Lung microvascular endothelial cell (primary cell): ENCODE data around the gene CNST. TPM values are rescaled to one million over a fixed set of nuclear protein-coding genes. Genes with fewer than 3 reads are reported as not detected.
A peak's percentile ranks its signal among the peaks of the same experiment; 100 is the strongest.
"Not testable (repeated sequence)": the region's sequence is repeated elsewhere in the genome, so short reads cannot be mapped to it uniquely, and the experiment has no call there.

ENCODE experiments used
- DNase-seq, 2 donors: peaks; one replicate each; pipeline versions ENCODE4 v3.0.0 to v3.0.0-alpha.2; 2010; ENCODE audit warnings: low read depth in 2 of 2
- total RNA-seq: library from RNA; depleted of rRNA; stranded (reverse); fragments of >200 nt; gene quantifications from 2 replicates; pipeline ENCODE4 v1.2.1, GENCODE V29; 2014

CNST gene
- total RNA-seq, 1 donor from 2014 or later: 32.5 TPM

DNA sequence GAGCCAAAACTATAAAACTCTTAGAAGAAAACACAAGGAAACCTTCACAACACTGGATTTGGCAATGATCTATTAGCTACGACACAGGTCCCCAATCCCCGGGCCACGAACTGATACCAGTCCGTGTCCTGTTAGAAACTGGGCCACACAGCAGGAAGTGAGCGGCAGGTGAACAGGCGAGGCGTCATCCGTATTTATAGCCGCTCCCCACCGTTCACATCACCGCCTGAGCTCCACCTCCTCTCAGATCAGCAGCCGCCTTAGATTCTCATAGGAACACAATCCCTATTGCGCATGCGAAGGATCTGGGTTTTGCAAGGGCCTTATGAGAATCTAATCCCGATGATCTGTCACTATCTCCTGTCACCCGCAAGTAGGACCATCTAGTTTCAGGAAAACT lies 12.1 kb upstream of the CNST start:
- DNase-seq: no peak

DNA sequence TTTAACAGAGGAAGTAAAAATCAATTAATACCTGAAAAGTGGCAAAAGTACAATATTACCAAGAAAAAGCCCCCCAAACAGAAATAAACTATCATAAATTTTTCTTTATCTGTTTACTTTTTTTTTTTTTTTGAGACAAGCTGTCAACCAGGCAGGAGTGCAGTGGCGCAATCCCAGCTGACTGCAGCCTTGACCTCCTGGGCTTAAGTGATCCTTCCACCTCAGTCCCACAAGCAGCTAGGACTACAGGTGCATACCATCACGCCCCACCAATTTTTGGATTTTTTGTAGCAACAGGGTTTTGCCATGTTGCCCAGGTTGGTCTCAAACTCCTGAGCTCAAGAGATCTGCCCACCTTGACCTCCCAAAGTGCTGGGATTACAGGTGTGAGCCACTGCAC lies 8.2 kb upstream of the CNST start:
- no peak for DNase-seq

GRCh38 chr1:246559310-246559709 lies 6.9 kb upstream of the CNST start:
- no peak for DNase-seq

- not testable (repeated sequence) for DNase-seq
Measured at GRCh38 chr1:246560833-246561232, 5.4 kb upstream of the CNST start.

DNA sequence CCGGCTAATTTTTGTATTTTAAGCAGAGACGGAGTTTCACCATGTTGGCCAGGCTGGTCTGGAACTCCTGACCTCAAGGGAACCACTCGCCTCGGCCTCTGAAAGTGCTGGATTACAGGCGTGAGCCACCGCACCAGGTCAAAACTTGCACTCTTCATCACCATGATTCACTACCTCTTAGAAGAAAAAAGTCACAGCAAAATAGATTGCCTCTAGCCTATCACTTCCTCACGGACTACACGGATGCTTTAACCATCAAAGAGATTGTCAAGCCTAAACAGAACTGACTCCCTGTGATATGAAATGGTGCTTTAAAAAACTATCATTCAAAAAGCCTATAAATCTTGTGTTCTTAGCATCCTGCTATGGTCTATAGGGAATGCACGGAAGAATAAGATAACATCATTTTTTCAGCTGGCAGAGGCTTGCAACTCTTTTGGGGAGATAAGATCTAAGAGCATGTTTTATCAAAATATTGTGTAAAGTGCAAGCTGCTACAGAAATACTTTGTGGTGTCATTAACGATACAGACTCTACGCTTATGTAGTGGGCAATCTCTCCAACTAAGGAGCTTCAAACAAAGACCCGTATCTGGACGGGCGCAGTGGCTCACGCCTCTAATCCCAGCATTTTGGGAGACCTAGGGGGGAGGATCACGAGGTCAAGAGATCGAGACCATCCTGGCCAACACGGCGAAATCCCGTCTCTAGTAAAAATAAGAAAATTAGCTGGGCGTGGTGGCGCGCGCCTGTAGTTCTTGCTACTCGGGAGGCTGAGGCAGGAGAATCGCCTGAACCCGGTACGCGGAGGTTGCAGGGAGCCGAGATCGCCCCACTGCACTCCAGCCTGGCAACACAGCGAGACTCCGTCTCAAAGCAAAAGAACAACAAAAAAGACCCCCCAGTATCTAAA lies 1.2 kb upstream of the CNST start:
- DNase-seq: peak in 1 of 2 donors; percentile 28

DNA sequence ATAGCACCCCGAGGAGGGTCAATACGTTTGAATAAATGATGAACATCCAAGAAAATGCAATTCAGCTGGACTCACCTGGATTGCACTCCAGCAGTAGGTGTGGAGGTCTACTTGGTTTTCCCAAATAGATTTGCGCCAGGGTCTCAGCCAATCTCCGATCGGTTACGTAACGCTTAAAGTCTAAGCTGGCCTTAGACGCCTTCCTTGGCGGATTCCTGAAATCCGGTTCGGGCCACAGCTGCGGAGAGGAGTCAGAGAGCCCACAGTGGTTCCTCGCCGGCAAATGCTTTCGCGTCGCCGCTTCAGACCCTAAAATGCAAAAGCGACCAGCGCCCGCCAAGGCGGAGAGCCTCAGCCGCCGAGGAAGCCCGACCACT lies 517 bp upstream of the CNST start:
- peak in 1 of 2 donors; percentile 75 for DNase-seq

GRCh38 chr1:246566813-246567645 lies 773 bp downstream of the CNST start:
- peak; percentile 68 to 77 for DNase-seq

- DNase-seq: no peak
Measured at GRCh38 chr1:246567646-246568235, 1.5 kb downstream of the CNST start.

DNA sequence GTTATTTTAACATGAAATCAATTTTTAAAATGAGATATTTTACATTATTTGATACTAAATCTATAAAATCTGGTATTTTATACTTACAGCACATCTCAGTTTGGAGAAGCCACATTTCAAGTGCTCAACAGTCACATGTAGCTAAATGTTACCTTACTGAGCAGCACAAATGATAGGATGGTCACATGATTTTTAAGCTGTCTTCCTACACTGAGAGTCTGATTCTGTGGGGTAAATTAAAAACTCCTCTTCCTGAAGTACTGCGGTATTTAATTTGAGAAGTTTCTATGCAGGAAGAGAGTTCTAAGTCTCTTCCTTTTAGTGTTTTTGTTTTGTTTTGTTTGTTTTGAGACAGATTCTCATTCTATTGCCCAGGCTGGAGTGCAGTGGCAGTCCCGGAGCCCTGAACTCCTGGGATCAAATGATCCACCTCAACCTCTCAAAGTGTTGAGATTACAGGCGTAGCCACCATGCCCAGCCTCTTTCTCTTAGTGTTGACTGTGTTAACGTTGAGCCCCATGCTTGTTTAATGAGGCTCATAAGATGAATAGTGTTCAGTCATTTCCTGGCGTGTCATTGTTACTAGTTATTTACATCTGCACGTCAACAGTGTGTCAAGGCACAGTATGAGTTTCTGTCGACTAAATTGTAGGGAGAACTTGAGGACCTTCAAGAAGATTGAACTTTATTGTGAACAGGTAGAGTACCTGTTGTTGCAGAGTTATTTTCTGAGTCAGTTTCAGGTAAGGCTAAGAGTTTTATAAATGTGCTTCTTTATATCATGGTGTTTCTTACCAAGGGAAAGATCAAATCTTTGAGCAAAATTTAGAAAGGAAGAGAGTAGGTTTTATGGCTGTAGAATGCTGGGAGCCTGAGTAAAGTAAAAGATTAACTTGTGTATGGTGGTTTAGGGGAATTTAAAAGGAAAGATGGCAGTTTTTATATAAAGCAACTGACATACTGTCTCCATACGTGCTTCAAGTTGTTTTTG lies 3.3 kb downstream of the CNST start:
- DNase-seq: peak; percentile 87 to 96

GRCh38 chr1:246571309-246571708 lies 5.1 kb downstream of the CNST start:
- peak; percentile 34 to 89 for DNase-seq

DNA sequence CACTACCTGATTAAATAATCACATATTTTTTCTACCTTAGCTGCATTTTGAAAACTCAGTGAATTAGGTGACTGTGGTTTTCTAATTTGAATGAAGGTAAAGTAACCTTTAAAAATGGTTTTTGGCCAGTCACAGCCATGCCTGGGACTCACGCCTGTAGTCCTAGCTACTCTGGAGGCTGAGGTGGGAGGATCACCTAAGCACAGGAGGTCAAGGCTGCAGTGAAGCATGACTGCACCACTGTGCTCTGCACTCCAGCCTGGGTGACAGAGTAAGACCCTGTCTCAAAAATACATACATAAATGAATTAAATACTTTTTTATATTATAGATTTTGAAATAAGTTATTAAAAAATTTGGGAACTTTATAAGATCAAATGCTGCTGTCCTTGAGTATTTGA lies 5.7 kb downstream of the CNST start:
- DNase-seq: no peak

DNA sequence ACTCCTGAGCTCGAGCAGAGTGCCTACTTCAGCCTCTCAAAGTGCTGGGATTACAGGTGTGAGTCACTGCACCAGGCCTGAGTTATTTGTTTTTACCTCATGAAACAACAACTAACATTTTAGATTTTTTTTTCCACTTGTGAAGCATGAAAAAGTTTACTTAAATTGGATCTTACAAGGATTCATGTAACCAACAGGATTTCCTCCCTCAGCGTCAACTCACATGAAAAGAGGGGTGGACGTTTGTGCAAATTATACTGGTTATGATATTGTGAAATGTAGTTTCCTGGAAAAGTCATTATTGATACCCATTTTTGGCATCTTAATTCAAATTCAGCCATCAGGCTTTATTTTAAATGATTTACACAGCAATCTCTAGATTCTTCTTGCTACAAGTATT lies 6.5 kb downstream of the CNST start:
- peak; percentile 52 to 63 for DNase-seq

DNA sequence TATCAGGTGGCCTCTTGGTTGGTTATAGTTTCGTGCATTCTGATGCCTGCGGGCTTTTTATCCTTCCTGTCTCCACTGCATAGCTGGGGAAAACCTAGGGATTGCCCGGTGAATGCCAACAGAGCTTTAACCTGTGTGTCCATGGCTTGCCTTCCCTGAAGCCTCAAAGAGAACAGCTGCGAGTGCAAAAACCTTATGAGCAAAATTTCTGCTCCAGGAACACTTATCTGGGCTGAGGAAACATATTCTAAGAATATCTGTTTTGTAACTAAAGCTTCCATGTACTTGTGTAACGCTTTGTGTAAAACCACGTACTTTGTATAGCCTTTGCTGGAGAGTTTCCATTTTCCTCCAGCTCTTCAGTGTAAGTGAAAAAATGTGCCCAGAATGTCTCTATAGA lies 7.2 kb downstream of the CNST start:
- peak in 1 of 2 donors; percentile 55 for DNase-seq

GRCh38 chr1:246576709-246577032 lies 10.4 kb downstream of the CNST start:
- DNase-seq: no peak

- DNase-seq: no peak
Measured at GRCh38 chr1:246577082-246577719, 10.9 kb downstream of the CNST start.

DNA sequence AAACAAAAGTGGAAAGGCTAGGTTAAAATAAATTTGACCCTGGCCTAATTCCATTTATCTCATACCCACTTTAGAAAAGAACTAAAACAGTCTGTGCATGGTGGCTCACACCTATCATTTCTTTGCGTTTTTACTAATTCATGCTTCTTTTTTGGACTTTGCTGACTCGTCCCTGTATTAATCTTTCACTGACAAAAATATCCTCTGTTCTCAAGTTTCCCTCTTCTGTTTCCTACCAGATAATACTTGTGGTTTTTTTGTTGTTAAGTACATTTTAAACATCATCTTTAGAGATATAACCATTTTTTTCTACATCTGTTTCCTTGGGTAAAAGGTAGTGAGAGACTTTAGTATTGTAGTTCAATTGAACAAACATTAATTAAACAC lies 11.5 kb downstream of the CNST start:
- peak in 1 of 2 donors; percentile 49 for DNase-seq

DNA sequence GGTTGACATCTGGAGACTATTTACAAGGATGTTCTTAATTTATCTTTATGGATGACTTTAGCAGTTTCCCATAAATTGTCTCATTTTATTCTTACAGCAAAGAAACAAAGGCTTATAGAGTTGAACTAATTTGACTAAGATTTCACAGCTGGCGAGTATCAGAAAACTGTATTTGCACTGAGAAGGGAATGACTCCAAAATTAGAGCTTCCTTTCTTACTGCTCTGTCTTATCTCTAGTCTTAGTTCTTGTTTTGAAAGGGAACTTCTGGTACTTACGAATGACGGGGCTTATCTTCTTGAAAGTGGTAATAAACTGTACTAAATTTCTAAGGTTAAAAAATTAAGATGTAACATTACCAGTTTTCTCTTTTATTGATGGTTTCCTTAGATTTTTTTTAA lies 13.6 kb downstream of the CNST start:
- no peak for DNase-seq

- DNase-seq: no peak
Measured at GRCh38 chr1:246580497-246581370, 14.5 kb downstream of the CNST start.

GRCh38 chr1:246582301-246583055 lies 16.2 kb downstream of the CNST start:
- no peak for DNase-seq
